ENCODE data around the gene FSCN2.

FSCN2 gene

DNA sequence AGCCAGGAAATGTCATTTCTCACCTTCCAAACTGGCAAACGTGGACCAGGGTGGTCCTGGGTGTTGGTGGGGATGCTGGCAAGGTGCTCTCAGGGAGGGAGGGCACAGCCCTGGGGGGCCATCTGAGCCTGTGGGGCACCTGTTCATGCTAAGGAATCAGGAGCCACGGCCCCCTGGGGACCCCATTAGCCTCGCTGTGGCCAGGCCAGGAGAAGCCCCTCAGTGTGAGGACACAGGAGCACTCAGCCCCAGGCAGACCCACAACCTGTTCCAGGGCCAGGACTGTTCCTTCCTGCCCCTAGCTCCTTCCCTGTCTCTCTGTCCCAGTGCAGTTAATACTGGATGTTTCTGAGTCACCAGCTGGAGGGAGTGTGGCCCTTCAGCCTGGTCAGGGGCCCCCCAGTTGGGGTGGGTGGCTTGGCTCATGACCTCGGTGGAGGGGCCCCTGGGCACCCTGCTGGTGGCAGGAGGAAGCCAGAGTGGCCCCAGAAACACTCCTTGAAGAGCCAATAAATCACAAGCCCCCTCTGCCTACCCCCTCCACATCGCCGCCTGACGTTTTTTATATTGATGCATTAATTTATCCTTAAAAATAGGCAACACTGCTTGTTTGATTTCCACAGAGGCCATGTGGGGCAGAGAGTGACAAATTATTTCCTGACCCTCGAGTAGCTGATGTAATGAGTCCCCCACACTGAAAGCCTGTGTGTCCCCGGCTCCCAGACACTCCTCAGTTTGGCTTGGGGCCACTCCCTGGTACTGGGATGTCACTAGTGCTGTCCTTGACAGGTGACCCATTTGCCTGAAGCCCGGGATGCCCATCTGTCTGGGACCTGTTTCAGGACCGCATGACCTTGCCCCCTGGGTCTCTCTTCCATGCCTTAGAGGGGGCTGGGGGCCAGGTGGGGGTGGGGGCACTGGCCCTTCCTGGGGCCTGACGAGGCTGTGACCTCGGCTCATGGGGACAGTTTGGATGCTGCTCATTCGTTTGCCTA is 37.9 kb upstream of the FSCN2 start:
- no peak for DNase-seq

- no peak for DNase-seq
These were observed 37.0 kb upstream of the FSCN2 start for GRCh38 chr17:81491181-81491581.

DNA sequence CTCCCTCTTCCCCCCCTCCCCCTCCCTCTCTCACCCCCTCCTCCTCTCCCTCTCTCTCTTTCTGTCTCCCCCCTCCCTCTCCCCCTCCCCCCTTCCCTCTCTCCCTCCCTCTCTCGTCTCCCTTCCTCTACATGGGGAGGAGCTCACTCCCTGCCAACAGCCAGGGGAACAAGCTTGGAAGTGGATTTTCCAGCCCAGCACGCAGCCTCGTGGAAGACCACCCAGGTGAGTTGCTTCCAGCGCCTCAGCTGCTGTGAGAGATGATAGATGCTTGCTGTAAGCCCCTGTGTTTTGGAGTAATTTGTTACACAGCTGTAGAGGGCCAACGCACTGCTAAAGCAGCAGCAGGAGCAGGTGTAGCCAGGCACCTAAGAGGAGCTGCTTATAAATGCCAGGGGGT is 36.4 kb upstream of the FSCN2 start:
- no peak for DNase-seq

- no peak for DNase-seq
These were observed 36.0 kb upstream of the FSCN2 start for GRCh38 chr17:81492202-81492601.

GRCh38 chr17:81492706-81493105 is 35.5 kb upstream of the FSCN2 start:
- DNase-seq = no peak

DNA sequence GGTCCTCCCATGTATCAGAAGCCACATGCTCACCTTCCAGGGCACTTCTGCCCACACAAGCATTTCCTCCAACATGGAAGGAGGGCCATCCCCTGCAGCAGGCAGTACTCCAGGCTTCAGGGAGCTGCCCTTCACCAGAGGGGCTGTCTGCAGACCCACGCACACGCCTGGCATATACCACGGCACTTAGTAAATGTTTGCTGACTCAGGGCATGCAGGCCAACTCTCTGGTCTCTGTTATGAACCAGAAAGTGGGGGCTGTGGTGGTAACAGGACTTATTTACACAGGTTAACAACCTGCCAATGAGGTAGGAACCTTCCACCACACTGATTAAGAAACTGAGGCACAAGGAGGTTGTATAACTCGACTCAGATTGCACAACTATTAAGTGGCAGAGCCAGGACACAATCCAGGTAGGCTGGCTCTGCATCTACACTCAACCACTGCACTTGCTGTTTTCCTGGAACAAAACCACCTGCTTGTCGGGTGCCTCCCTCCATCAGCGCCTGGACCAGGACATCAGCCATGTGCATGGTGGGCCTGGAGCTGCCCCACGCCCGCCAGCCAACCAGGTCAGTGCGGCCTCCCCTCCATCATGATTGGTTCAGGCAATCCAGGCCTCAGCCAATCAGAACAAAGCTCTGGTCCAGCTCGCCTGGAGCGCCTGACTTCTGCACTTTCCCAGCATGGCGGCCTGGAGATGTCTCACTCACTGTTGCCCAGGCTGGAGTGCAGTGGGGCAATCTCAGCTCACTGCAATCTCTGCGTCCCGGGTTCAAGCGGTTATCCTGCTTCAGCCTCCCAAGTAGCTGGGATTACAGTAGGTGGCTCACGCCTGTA is 34.8 kb upstream of the FSCN2 start:
- DNase-seq = no peak

DNA sequence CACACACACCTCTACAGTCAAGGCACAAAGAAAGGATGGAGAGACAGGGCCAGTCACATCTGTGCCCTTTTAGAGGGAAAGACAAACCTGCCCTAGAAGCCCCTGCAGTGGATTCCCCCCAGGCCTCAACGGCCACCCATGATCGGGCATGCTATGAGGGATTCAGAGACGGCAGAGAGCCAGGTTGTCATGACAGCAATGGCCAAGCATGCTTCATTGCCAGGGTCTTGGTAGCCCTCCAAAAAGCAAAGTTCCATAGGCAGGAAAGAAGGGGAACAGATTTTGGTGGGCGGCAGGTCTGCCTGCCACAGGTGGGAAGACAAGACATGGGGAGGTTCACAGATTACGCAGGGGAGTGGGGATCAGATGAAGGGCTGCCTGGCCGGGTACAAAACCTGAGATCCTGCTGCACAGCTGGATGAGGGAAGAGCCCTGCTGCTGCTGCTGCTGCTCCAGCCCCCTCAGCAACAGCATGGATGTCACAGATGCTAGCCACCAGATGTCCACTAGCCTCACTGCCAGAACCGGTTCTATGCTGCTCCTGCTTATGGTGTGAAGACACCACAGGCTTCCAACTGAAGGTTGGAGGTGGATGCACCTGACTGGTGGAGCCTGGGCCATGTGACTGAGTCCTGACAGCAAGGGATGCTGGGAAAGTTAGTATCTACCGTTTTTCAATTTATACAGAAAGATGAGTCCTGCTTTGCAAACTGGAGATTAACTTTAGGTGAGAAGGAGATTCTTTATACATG is 33.4 kb upstream of the FSCN2 start:
- no peak for DNase-seq

GRCh38 chr17:81498953-81499600 is 29.1 kb upstream of the FSCN2 start:
- no peak for DNase-seq

DNA sequence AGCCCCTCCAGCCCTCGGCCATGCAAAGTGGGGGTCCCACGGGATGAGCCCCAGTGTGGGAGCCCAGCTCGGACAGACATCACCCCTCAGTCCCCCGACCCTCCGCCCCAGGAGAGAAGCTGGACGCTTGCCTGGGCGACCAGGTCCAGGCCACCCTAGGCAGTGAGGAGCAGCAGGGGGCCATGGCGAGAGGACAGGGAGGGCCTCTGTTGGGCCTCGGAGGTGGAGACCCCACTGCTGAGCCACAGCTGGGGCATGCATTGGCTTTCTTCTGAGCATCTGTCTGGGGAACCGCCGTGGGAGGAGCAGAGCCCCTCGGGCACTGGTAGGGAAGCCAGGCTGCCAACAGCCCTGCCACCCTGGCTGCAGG is 28.6 kb upstream of the FSCN2 start:
- no peak for DNase-seq

DNA sequence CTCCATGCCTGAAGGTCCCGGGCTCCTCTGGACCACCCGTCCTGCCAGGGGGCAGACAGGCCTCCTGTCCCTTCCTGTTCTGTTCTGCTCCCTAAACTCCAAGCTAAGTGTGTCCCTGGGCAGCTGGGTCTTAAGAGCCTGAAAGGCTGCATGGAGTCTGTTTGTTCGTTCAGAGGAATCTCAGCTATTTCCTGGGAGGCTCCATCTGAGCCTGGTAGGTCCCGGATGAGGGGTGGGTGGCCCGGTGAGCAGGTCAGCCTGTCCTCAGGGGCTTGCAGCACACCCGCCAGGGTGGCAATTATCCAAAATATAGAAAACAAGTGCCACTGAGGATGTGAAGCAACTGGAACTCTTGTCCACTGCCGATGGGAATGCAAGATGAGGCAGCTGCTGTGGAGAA is 28.1 kb upstream of the FSCN2 start:
- no peak for DNase-seq

DNA sequence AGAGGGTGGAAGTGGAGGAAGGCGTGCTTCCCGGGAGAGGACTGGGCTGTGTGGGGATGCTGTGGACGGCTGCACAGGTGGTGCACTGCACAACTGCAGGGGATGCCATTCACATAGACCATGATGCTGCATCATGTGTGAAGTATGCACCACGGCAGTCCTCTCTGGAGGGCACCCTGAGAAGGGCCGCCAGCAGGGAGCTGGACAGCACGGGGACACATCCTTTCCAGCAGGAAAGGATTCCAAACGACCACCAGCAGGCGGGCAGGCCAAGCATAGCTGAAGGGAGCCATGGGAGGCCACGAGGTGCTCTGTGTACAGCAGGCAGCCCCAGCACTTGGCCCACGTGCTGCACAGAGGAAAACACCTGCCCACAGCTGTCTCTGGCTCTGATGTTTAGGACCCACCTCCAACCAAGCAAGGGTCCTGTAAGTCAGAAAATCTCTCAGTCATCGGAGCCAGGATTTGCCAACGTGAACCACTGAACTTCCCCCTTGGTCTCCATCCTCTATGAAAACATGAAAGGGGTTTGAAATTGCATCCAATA is 25.6 kb upstream of the FSCN2 start:
- no peak for DNase-seq

GRCh38 chr17:81503619-81504018 is 24.6 kb upstream of the FSCN2 start:
- no peak for DNase-seq

DNA sequence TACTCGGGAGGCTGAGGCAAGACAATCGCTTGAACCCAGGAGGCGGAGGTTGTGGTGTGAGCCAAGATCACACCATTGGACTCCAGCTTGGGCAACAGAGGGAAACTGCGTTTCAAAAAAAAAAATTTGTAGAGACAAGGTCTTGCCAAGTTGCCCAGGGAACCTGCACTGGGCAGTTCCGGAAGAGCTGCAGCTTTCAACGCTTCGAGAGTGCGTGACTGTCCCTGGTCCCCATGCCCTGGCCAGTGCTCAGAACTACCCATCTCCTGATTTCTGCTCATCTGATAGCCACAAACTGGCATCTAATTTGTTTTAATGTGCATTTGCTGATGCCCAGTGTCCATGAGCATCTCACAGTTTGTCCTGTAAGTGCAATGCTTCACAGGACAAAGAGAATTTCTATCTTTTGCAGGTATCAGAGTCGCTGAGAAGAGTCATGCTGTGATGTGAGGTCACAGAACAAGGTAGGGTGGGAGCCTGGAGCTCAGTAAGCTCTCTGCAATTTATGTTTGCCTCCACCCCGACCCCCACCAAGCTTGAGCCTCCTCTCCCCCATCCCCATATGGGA is 19.5 kb upstream of the FSCN2 start:
- DNase-seq = no peak

GRCh38 chr17:81509207-81509971 is 18.8 kb upstream of the FSCN2 start:
- DNase-seq = no peak

- DNase-seq = no peak
These were observed 18.0 kb upstream of the FSCN2 start for GRCh38 chr17:81509972-81510784.

DNA sequence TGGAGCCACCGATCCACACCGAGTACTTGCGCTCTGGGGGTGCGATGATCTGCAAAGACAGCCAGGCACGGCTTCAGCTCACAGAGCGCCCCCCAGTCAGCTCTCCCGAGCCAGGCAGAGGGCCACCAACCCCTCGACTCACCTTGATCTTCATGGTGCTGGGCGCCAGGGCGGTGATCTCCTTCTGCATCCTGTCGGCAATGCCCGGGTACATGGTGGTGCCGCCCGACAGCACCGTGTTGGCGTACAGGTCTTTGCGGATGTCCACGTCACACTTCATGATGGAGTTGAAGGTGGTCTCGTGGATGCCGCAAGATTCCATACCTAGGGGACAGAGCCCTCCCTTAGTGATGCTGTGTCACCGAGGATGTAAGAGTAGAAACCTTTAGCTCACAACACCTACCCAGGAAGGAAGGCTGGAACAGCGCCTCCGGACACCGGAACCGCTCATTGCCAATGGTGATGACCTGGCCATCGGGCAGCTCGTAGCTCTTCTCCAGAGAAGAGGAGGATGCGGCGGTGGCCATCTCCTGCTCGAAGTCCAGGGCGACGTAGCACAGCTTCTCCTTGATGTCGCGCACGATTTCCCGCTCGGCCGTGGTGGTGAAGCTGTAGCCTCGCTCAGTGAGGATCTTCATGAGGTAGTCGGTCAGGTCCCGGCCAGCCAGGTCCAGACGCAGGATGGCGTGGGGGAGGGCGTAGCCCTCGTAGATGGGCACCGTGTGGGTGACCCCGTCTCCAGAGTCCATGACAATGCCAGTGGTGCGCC is 17.2 kb upstream of the FSCN2 start:
- DNase-seq = peak; percentile 16

GRCh38 chr17:81511554-81511803 is 16.7 kb upstream of the FSCN2 start:
- DNase-seq = no peak

DNA sequence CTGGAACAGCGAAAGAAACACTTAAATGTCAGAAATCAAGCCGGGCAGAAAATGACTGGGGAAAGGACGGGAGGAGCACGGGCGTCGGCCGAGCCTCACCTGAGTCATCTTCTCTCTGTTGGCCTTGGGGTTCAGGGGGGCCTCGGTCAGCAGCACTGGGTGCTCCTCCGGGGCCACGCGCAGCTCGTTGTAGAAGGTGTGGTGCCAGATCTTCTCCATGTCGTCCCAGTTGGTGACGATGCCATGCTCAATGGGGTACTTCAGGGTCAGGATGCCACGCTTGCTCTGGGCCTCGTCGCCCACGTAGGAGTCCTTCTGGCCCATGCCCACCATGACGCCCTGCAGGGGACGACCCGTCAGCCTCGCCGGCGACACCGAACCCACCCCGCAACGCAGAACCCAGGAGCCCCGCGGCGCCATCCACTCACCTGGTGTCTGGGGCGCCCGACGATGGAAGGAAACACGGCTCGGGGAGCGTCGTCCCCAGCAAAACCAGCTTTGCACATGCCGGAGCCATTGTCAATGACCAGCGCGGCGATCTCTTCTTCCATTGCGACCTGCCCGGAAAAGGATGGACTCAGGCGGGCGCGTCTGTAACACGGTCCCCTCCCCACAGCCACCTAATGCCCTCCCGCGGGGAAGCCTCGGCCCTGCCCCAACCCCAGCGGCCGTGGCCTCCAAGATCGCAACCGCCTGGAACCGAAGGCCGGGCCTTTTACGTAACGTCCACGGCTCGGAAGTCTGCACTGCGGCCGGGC is 16.2 kb upstream of the FSCN2 start:
- no peak for DNase-seq

Data from effector CD8-positive, alpha-beta T cell (primary cell).